ENCODE results near the gene TSPAN5.

DNA sequence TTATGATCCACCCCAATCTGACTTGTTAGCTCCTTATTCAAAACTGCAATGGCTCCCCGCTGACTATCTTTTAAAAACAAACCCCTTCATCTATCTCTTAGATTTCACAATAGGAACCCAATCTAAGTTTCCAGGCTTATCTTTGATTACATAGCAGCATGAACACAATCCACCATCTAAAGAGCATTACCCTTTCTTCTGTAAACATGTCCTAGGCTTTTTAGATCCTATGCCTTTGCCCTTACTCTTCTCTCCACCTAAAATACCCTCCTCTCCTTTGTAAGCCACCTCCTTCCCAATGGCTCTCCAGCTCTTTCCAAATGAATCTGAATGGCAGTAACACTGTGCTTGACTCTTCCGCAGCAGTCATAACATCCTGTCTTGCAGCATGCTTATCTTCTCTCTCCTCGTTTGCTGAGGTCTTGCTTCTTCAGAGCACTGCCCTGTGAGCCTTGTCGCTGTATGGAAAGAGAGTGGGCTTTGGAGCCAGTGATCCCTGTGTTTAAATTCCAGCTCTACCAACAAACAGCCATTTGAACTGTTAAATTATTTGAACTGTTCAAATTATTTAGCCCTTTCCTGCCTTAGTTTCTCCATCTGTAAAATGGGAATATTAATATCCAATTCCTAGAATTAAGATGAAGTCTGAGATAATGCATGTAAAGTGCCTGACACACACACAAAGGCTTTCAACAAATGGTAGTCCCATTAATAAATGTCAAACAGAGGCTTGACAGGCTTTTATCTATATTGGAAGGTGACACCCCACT lies 16.2 kb upstream of the TSPAN5 start:
- no peak for TF ChIP-seq ESRRG (CRISPR knock-in tag; IDR thresholded peaks at IDR 0.05)
- no peak for TF ChIP-seq ZNF8 (CRISPR knock-in tag; IDR thresholded peaks at IDR 0.05)
- no peak for TF ChIP-seq ZC3H10 (CRISPR knock-in tag; IDR thresholded peaks at IDR 0.05)
- TF ChIP-seq, protein P1, sequence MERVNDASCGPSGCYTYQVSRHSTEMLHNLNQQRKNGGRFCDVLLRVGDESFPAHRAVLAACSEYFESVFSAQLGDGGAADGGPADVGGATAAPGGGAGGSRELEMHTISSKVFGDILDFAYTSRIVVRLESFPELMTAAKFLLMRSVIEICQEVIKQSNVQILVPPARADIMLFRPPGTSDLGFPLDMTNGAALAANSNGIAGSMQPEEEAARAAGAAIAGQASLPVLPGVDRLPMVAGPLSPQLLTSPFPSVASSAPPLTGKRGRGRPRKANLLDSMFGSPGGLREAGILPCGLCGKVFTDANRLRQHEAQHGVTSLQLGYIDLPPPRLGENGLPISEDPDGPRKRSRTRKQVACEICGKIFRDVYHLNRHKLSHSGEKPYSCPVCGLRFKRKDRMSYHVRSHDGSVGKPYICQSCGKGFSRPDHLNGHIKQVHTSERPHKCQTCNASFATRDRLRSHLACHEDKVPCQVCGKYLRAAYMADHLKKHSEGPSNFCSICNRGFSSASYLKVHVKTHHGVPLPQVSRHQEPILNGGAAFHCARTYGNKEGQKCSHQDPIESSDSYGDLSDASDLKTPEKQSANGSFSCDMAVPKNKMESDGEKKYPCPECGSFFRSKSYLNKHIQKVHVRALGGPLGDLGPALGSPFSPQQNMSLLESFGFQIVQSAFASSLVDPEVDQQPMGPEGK (CRISPR knock-in tag; IDR thresholded peaks at IDR 0.05; ENCODE audit: borderline replicate concordance), result no peak
- no peak for TF ChIP-seq RARB (CRISPR knock-in tag; IDR thresholded peaks at IDR 0.05)
- TF ChIP-seq GLIS3 (CRISPR knock-in tag; IDR thresholded peaks at IDR 0.05), result no peak
- TF ChIP-seq, protein P2, sequence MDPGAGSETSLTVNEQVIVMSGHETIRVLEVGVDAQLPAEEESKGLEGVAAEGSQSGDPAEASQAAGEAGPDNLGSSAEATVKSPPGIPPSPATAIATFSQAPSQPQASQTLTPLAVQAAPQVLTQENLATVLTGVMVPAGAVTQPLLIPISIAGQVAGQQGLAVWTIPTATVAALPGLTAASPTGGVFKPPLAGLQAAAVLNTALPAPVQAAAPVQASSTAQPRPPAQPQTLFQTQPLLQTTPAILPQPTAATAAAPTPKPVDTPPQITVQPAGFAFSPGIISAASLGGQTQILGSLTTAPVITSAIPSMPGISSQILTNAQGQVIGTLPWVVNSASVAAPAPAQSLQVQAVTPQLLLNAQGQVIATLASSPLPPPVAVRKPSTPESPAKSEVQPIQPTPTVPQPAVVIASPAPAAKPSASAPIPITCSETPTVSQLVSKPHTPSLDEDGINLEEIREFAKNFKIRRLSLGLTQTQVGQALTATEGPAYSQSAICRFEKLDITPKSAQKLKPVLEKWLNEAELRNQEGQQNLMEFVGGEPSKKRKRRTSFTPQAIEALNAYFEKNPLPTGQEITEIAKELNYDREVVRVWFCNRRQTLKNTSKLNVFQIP (CRISPR knock-in tag; IDR thresholded peaks at IDR 0.05; ENCODE audit: borderline replicate concordance, low read depth), result no peak

All from SK-N-SH treated with all-trans-retinoic acid at 6 μM for 48 hours (cell line).